ENCODE results near the gene SLC1A6.
"Not testable (repeated sequence)": the region's sequence is repeated elsewhere in the genome, so short reads cannot be mapped to it uniquely, and the experiment has no call there.

The SLC1A6 gene

GRCh38 chr19:15021286-15022007 is 41.8 kb upstream of the SLC1A6 start:
- Histone ChIP-seq H3K18ac (ENCODE audit: low read length) (no peak overlapping the region), H2BK12ac (ENCODE audit: low read length) (no peak overlapping the region), H3K9ac (ENCODE audit: low read length) (no peak overlapping the region), H4K12ac (ENCODE audit: low read depth, low read length) (no peak overlapping the region), H4K91ac (ENCODE audit: low read depth, low read length) (no peak overlapping the region), H3K23ac (ENCODE audit: low read length) (no peak overlapping the region), H3K9me3 (ENCODE audit: insufficient read depth, low read depth, low read length) (peaks cover 11% of the 10 kb centered on the region), H2AFZ (ENCODE audit: insufficient read depth, low read length, poor library complexity) (no peak overlapping the region), H2BK120ac (ENCODE audit: insufficient read depth, low read length, poor library complexity) (no peak overlapping the region), H2BK5ac (ENCODE audit: low read depth, low read length, poor library complexity) (no peak overlapping the region), H2AK5ac (ENCODE audit: low read length) (no peak overlapping the region), H3K27ac (ENCODE audit: low read depth, low read length) (no peak overlapping the region), H3K4me1 (ENCODE audit: control insufficient read depth in 1 of 2, insufficient read depth in 2 of 2, low read length in 2 of 2) (peaks cover 2 to 3% of the 10 kb centered on the region in 2 experiments), H3K4me2 (ENCODE audit: low read length) (no peak overlapping the region), H3K79me2 (ENCODE audit: control insufficient read depth, insufficient read depth, low read length, poor library complexity) (no peaks in the 10 kb centered on the region), H3K27me3 (ENCODE audit: insufficient read depth, low read length) (no peaks in the 10 kb centered on the region), H3K36me3 (ENCODE audit: control insufficient read depth in 1 of 2, insufficient read depth in 2 of 2, low read length in 2 of 2) (no peaks in the 10 kb centered on the region), H3K14ac (ENCODE audit: low read length) (no peak overlapping the region), H3K4me3 (ENCODE audit: low read depth, low read length) (no peak overlapping the region), H3K79me1 (ENCODE audit: low read length) (no peaks in the 10 kb centered on the region), H3K4ac (ENCODE audit: low read depth, low read length) (no peak overlapping the region), H4K8ac (ENCODE audit: low read depth, low read length) (no peak overlapping the region)
- WGBS (ENCODE audit: extremely low coverage, insufficient coverage, insufficient read length) = no CpG with 5 or more reads among the region's 45 CpGs
- DNase-seq = no peak

GRCh38 chr19:15018836-15019235 is 39.2 kb upstream of the SLC1A6 start:
- H3K4me1 ChIP-seq (ENCODE audit: control insufficient read depth in 1 of 2, insufficient read depth in 2 of 2, low read length in 2 of 2); H2BK120ac ChIP-seq (ENCODE audit: insufficient read depth, low read length, poor library complexity); H4K8ac ChIP-seq (ENCODE audit: low read depth, low read length); H2BK5ac ChIP-seq (ENCODE audit: low read depth, low read length, poor library complexity); H3K79me1 ChIP-seq (ENCODE audit: low read length); H2AK5ac ChIP-seq (ENCODE audit: low read length); H3K4me2 ChIP-seq (ENCODE audit: low read length); H3K14ac ChIP-seq (ENCODE audit: low read length); H4K91ac ChIP-seq (ENCODE audit: low read depth, low read length); H3K4ac ChIP-seq (ENCODE audit: low read depth, low read length); H3K9ac ChIP-seq (ENCODE audit: low read length); H3K4me3 ChIP-seq (ENCODE audit: low read depth, low read length); H3K36me3 ChIP-seq (ENCODE audit: control insufficient read depth in 1 of 2, insufficient read depth in 2 of 2, low read length in 2 of 2); H3K27ac ChIP-seq (ENCODE audit: low read depth, low read length); H3K18ac ChIP-seq (ENCODE audit: low read length); H2AFZ ChIP-seq (ENCODE audit: insufficient read depth, low read length, poor library complexity); H3K23ac ChIP-seq (ENCODE audit: low read length); H2BK12ac ChIP-seq (ENCODE audit: low read length); H3K27me3 ChIP-seq (ENCODE audit: insufficient read depth, low read length); H4K12ac ChIP-seq (ENCODE audit: low read depth, low read length); H3K79me2 ChIP-seq (ENCODE audit: control insufficient read depth, insufficient read depth, low read length, poor library complexity); H3K9me3 ChIP-seq (ENCODE audit: insufficient read depth, low read depth, low read length): not testable (repeated sequence)
- DNase-seq = peak; percentile 77 to 87
- 100% methylated on average over 1 of the region's 3 CpGs for WGBS (ENCODE audit: extremely low coverage, insufficient coverage, insufficient read length)

GRCh38 chr19:15015946-15016542 is 36.4 kb upstream of the SLC1A6 start:
- Histone ChIP-seq H3K36me3 (ENCODE audit: control insufficient read depth in 1 of 2, insufficient read depth in 2 of 2, low read length in 2 of 2) (no peaks in the 10 kb centered on the region), H4K91ac (ENCODE audit: low read depth, low read length) (no peak overlapping the region), H3K9ac (ENCODE audit: low read length) (no peak overlapping the region), H3K79me2 (ENCODE audit: control insufficient read depth, insufficient read depth, low read length, poor library complexity) (no peaks in the 10 kb centered on the region), H2AK5ac (ENCODE audit: low read length) (no peak overlapping the region), H3K79me1 (ENCODE audit: low read length) (no peaks in the 10 kb centered on the region), H3K9me3 (ENCODE audit: insufficient read depth, low read depth, low read length) (peaks cover 2% of the 10 kb centered on the region), H3K27me3 (ENCODE audit: insufficient read depth, low read length) (peaks cover 6% of the 10 kb centered on the region), H3K4me3 (ENCODE audit: low read depth, low read length) (no peak overlapping the region), H2BK12ac (ENCODE audit: low read length) (no peak overlapping the region), H4K12ac (ENCODE audit: low read depth, low read length) (no peak overlapping the region), H2BK5ac (ENCODE audit: low read depth, low read length, poor library complexity) (no peak overlapping the region), H3K4me2 (ENCODE audit: low read length) (no peak overlapping the region), H2AFZ (ENCODE audit: insufficient read depth, low read length, poor library complexity) (no peak overlapping the region), H3K23ac (ENCODE audit: low read length) (no peak overlapping the region), H3K14ac (ENCODE audit: low read length) (no peak overlapping the region), H2BK120ac (ENCODE audit: insufficient read depth, low read length, poor library complexity) (no peak overlapping the region), H3K4me1 (ENCODE audit: control insufficient read depth in 1 of 2, insufficient read depth in 2 of 2, low read length in 2 of 2) (peaks cover 0 to 2% of the 10 kb centered on the region in 2 experiments), H3K27ac (ENCODE audit: low read depth, low read length) (no peak overlapping the region), H3K4ac (ENCODE audit: low read depth, low read length) (no peak overlapping the region), H3K18ac (ENCODE audit: low read length) (no peak overlapping the region), H4K8ac (ENCODE audit: low read depth, low read length) (no peak overlapping the region)
- DNase-seq = peak; percentile 25 to 61
- no CpG with 5 or more reads among the region's 18 CpGs for WGBS (ENCODE audit: extremely low coverage, insufficient coverage, insufficient read length)

GRCh38 chr19:15014579-15014978 is 34.9 kb upstream of the SLC1A6 start:
- H3K18ac ChIP-seq (ENCODE audit: low read length) = no peak overlapping the region
- no peak overlapping the region for H3K9ac ChIP-seq (ENCODE audit: low read length)
- H2BK12ac ChIP-seq (ENCODE audit: low read length) = no peak overlapping the region
- no peaks in the 10 kb centered on the region for H3K79me1 ChIP-seq (ENCODE audit: low read length)
- no peak for DNase-seq
- H2AK5ac ChIP-seq (ENCODE audit: low read length) = no peak overlapping the region
- H4K91ac ChIP-seq (ENCODE audit: low read depth, low read length) = no peak overlapping the region
- no peak overlapping the region for H4K12ac ChIP-seq (ENCODE audit: low read depth, low read length)
- H3K14ac ChIP-seq (ENCODE audit: low read length) = no peak overlapping the region
- no peak overlapping the region for H3K4ac ChIP-seq (ENCODE audit: low read depth, low read length)
- H3K4me2 ChIP-seq (ENCODE audit: low read length) = no peak overlapping the region
- no peak overlapping the region for H3K23ac ChIP-seq (ENCODE audit: low read length)
- H3K79me2 ChIP-seq (ENCODE audit: control insufficient read depth, insufficient read depth, low read length, poor library complexity) = no peaks in the 10 kb centered on the region
- no peak overlapping the region for H3K27ac ChIP-seq (ENCODE audit: low read depth, low read length)
- H2BK5ac ChIP-seq (ENCODE audit: low read depth, low read length, poor library complexity) = no peak overlapping the region
- no peak overlapping the region for H4K8ac ChIP-seq (ENCODE audit: low read depth, low read length)
- H2AFZ ChIP-seq (ENCODE audit: insufficient read depth, low read length, poor library complexity) = no peak overlapping the region
- H3K27me3 ChIP-seq (ENCODE audit: insufficient read depth, low read length) = peaks cover 16% of the 10 kb centered on the region
- WGBS (ENCODE audit: extremely low coverage, insufficient coverage, insufficient read length) = no CpG with 5 or more reads among the region's 11 CpGs
- no peaks in the 10 kb centered on the region for H3K36me3 ChIP-seq (ENCODE audit: control insufficient read depth in 1 of 2, insufficient read depth in 2 of 2, low read length in 2 of 2)
- H3K4me1 ChIP-seq (ENCODE audit: control insufficient read depth in 1 of 2, insufficient read depth in 2 of 2, low read length in 2 of 2) = peaks cover 4 to 7% of the 10 kb centered on the region in 2 experiments
- H2BK120ac ChIP-seq (ENCODE audit: insufficient read depth, low read length, poor library complexity) = no peak overlapping the region
- H3K4me3 ChIP-seq (ENCODE audit: low read depth, low read length) = no peak overlapping the region
- H3K9me3 ChIP-seq (ENCODE audit: insufficient read depth, low read depth, low read length) = peaks cover 5% of the 10 kb centered on the region

Data from trophoblast cell (in vitro differentiated cells and primary cell).